Activated CD8-positive, alpha-beta T cell treated with anti-CD3 and anti-CD28 coated beads for 36 hours (primary cell): ENCODE data around the gene REXO4. TPM values are rescaled to one million over a fixed set of nuclear protein-coding genes. Genes with fewer than 3 reads are reported as not detected.

Experiments used
- ATAC-seq: fragments of 200-7000 bp; cut with Tn5 transposase; one replicate; pipeline ENCODE4 v1.10.0; 2021; ENCODE audit warnings: mild to moderate bottlenecking, moderate library complexity
- CTCF ChIA-PET: fragments of 350-600 bp; sonication (Branson Sonifier 250); formaldehyde crosslinking; loops from one replicate; lab custom pipeline; 2021; ENCODE audit warnings: antibody characterized with exemption; lab: Charles Lee
- POLR2A ChIA-PET: fragments of 350-600 bp; sonication (Branson Sonifier 250); formaldehyde crosslinking; loops from one replicate; lab custom pipeline; 2021; ENCODE audit warnings: antibody characterized with exemption; lab: Charles Lee
- DNase-seq: peaks from one replicate; pipeline ENCODE4 v3.0.0-alpha.2; 2020
- H3K27ac Mint-ChIP-seq: one replicate; pipeline ENCODE4 v1.8.0; 2021; ENCODE audit warnings: mild to moderate bottlenecking, mixed read lengths
- H3K27me3 Mint-ChIP-seq: one replicate; pipeline ENCODE4 v1.8.0; 2021; ENCODE audit warnings: mixed read lengths
- H3K36me3 Mint-ChIP-seq: one replicate; pipeline ENCODE4 v1.8.0; 2021; ENCODE audit warnings: low read depth, mixed read lengths
- H3K4me1 Mint-ChIP-seq: one replicate; pipeline ENCODE4 v1.8.0; 2021; ENCODE audit warnings: low read depth, mixed read lengths
- H3K4me3 Mint-ChIP-seq: one replicate; pipeline ENCODE4 v1.8.0; 2021; ENCODE audit warnings: mild to moderate bottlenecking, moderate library complexity, mixed read lengths
- H3K9me3 Mint-ChIP-seq: one replicate; pipeline ENCODE4 v1.8.0; 2021; ENCODE audit warnings: mixed read lengths
- intact Hi-C: fragments of 100-400 bp; cut with micrococcal nuclease; formaldehyde crosslinking; loops from one replicate; pipeline ENCODE4 v1.10.0; 2022
- total RNA-seq, 2 experiments: library from RNA; stranded (reverse); gene quantifications; one replicate each; pipeline ENCODE4 v1.2.3, GENCODE V29; 2021
- TF ChIP-seq, protein P1 (sequence below): fragments of 200-600 bp; IDR thresholded peaks from one replicate; pipeline ENCODE4 v1.8.0; 2022; ENCODE audit warnings: antibody characterized with exemption, mild to moderate bottlenecking

The REXO4 gene
- total RNA-seq, 2 experiments from 2014 or later: 35.3 to 36.7 TPM

DNA sequence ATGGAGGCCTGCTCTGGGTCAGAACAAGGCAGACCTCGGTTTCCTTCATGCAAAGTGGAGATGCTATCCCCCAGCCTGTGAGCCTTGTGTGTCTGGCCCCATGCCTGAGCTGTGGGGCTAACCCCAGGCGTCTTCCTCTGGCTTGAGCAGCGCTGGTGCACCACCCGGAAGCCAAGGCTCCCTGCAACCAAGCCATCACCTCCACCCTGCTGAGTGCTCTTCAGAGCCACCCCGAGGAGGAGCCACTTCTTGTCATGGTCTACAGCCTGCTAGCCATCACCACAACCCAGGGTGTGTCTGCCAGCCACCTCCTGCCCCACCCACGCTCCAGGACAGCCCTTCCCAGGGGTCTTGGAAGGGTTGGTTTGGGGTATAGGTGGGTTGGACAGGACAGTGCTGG is 16.2 kb downstream of the REXO4 start:
- Mint-ChIP-seq H3K36me3 (peaks cover 18% of the 10 kb centered on the region), H3K27ac (no peak overlapping the region), H3K4me3 (no peak overlapping the region), H3K9me3 (no peaks in the 10 kb centered on the region), H3K27me3 (no peaks in the 10 kb centered on the region), H3K4me1 (peaks cover 7% of the 10 kb centered on the region)
- ChIA-PET CTCF (no interaction called here), POLR2A (interaction anchor here (1.1 to 1.6 kb wide), 4 partner anchors 12 to 29 kb away, joined by 3 to 7 read pairs (median 3); no protein-coding TSS in a partner anchor)
- intact Hi-C loops: loop anchor here (10.0 kb wide), 1 partner anchor 217 kb away; no protein-coding TSS in a partner anchor
- DNase-seq (no peak), ATAC-seq (no peak)
- TF ChIP-seq, protein P1, sequence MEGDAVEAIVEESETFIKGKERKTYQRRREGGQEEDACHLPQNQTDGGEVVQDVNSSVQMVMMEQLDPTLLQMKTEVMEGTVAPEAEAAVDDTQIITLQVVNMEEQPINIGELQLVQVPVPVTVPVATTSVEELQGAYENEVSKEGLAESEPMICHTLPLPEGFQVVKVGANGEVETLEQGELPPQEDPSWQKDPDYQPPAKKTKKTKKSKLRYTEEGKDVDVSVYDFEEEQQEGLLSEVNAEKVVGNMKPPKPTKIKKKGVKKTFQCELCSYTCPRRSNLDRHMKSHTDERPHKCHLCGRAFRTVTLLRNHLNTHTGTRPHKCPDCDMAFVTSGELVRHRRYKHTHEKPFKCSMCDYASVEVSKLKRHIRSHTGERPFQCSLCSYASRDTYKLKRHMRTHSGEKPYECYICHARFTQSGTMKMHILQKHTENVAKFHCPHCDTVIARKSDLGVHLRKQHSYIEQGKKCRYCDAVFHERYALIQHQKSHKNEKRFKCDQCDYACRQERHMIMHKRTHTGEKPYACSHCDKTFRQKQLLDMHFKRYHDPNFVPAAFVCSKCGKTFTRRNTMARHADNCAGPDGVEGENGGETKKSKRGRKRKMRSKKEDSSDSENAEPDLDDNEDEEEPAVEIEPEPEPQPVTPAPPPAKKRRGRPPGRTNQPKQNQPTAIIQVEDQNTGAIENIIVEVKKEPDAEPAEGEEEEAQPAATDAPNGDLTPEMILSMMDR: no peak

DNA sequence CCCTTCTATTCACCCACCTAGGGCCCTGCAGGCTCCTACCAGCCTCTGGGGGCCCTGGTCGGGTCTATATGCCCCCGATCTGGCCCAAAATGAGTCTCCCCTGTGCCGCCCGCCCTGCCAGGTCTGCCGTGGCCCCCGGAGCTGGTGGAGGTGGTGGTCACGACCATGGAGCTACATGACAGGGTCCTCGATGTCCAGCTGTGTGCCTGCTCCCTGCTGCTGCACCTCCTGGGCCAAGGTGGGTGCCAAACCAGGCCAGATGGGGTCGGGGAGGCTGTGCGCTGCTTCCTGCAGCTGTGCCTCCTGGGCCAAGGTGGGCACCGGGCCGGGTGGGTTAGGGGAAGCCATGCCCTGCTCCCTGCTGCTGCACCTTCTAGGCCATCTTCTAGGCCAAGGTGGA is 17.5 kb downstream of the REXO4 start:
- Mint-ChIP-seq H3K4me1 (peaks cover 7% of the 10 kb centered on the region), H3K27me3 (no peaks in the 10 kb centered on the region), H3K9me3 (no peaks in the 10 kb centered on the region), H3K36me3 (peaks cover 6% of the 10 kb centered on the region), H3K27ac (no peak overlapping the region), H3K4me3 (no peak overlapping the region)
- TF ChIP-seq, protein P1: no peak
- ATAC-seq: no peak
- intact Hi-C loops: loop anchor here (10.0 kb wide), 1 partner anchor 215 kb away; no protein-coding TSS in a partner anchor
- CTCF ChIA-PET: interaction anchor here (1.1 kb wide), 1 partner anchor 70 kb away, joined by 3 read pairs; no protein-coding TSS in a partner anchor
- DNase-seq: no peak
- POLR2A ChIA-PET: interaction anchor here (0.9 to 1.4 kb wide), 4 partner anchors 15 to 54 kb away, joined by 3 read pairs; no protein-coding TSS in a partner anchor

- no peak for DNase-seq
- intact Hi-C loops: no loop called here
- H3K36me3 Mint-ChIP-seq: peaks cover 1% of the 10 kb centered on the region
- no peak overlapping the region for H3K27ac Mint-ChIP-seq
- no peak for ATAC-seq
- TF ChIP-seq, protein P1: no peak
- no peak overlapping the region for H3K4me3 Mint-ChIP-seq
- H3K27me3 Mint-ChIP-seq: no peaks in the 10 kb centered on the region
- ChIA-PET POLR2A (interaction anchor here (0.6 to 1.6 kb wide), 3 partner anchors 11 to 254 kb away, joined by 3 read pairs; no protein-coding TSS in a partner anchor), CTCF (interaction anchor here (0.6 kb wide), 1 partner anchor 204 kb away, joined by 3 read pairs; no protein-coding TSS in a partner anchor)
- peaks cover 2% of the 10 kb centered on the region for H3K4me1 Mint-ChIP-seq
- no peaks in the 10 kb centered on the region for H3K9me3 Mint-ChIP-seq
Observed at GRCh38 chr9:133397895-133398294, 19.9 kb downstream of the REXO4 start.

DNA sequence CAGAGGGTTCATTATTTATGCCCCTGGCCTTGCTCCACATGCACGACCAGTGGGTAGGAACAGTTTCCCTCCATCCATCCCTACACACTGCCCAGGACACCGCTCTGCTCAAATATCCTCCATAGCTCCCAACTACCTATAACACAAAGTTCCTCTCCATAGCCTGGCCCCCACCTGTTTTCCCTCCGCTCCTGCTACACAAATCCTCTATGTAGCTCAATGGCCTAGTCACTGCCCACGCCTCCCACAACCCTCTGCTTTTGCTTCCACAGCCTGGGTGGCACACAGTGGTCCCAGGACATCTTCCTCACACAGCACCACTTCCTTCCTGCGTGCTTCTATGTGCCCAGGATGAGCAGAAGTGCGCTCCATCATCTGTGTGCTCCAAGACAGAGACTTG is 20.4 kb downstream of the REXO4 start:
- POLR2A ChIA-PET: interaction anchor here (0.7 to 1.6 kb wide), 2 partner anchors 11 to 147 kb away, joined by 3 read pairs; no protein-coding TSS in a partner anchor

DNA sequence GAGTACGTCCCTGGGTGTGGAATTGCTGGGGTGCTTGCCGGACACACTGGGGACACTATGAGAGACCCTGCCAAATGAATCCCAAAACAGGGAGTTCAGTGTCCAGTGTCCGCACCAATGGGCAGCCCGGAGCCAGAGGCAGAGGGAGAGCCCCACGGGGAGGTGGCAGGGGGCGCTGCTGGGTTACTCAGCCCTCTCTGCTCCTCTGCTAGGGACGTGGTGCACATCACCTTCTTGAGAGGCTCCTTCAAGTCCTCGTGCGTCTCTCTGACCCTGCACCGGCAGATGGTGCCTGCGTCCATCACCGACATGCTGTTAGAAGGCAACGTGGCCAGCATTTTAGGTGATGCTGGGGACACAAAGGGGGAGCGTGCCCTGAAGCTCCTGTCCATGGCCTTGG is 20.9 kb downstream of the REXO4 start:
- Mint-ChIP-seq H3K4me1 (peaks cover 2% of the 10 kb centered on the region), H3K27me3 (no peaks in the 10 kb centered on the region), H3K36me3 (peaks cover 1% of the 10 kb centered on the region), H3K27ac (no peak overlapping the region), H3K4me3 (no peak overlapping the region), H3K9me3 (no peaks in the 10 kb centered on the region)
- DNase-seq (peak; percentile 25), ATAC-seq (no peak)
- TF ChIP-seq, protein P1: peak; percentile 35
- intact Hi-C loops: no loop called here
- ChIA-PET CTCF (interaction anchor here (0.7 kb wide), 1 partner anchor 20 kb away, joined by 3 read pairs; the partner anchor contains the start of gene STKLD1), POLR2A (interaction anchor here (0.7 to 1.6 kb wide), 2 partner anchors 10 to 147 kb away, joined by 3 read pairs; no protein-coding TSS in a partner anchor)

More for the DNA sequence above, 20.4 kb downstream of the REXO4 start:
- H3K27ac Mint-ChIP-seq: no peak overlapping the region
- CTCF ChIA-PET: no interaction called here
- no peaks in the 10 kb centered on the region for H3K27me3 Mint-ChIP-seq
- TF ChIP-seq, protein P1: no peak
- H3K4me3 Mint-ChIP-seq: no peak overlapping the region
- H3K9me3 Mint-ChIP-seq: no peaks in the 10 kb centered on the region
- H3K36me3 Mint-ChIP-seq: peaks cover 1% of the 10 kb centered on the region
- DNase-seq: no peak
- intact Hi-C loops: no loop called here
- H3K4me1 Mint-ChIP-seq: peaks cover 2% of the 10 kb centered on the region
- no peak for ATAC-seq
